Measurements from ENCODE around the gene DLG2. TPM values are rescaled to one million over a fixed set of nuclear protein-coding genes. Genes with fewer than 3 reads are reported as not detected.

Gene DLG2
- total RNA-seq, 1 experiment from 2014 or later: 17.5 TPM

DNA sequence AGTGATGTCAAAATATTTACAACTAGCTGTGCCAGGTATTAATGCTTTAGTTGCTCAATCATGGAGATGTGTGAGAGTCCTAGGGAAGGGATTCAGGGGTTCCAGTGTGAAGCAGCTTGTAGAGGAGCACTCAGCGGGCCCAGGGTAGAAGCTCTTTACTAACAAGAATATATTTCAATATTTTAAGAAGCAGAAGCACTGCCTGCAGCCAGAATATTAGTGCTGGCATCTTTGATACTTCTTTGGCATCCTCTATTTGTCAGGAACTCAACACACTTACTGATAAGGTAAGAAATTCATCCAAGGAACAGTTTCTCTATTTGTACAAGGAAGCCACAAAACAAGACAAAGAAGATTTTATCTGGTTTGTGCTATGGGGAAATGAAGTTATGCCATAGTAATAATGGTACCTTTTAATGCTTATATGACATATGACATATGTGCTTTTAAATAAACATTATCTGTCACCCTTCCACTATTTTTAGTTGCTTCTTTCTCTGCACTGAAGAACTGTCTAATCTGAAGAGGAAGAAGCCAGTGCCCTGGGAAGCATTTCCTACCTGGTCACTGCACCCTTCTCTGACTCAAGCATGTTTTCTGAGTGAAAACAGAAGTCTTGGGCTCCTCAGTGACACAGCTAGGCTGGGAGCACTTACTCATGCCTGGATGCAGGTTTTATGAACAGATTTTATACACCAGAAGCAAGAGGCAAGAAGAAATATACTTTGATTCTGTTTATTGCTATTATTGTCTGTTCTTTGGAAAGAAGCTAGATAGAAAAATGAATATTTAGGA is 1952.8 kb downstream of the DLG2 start:
- no peak for ATAC-seq
- no peaks in the 10 kb centered on the region for H3K9me3 Mint-ChIP-seq

DNA sequence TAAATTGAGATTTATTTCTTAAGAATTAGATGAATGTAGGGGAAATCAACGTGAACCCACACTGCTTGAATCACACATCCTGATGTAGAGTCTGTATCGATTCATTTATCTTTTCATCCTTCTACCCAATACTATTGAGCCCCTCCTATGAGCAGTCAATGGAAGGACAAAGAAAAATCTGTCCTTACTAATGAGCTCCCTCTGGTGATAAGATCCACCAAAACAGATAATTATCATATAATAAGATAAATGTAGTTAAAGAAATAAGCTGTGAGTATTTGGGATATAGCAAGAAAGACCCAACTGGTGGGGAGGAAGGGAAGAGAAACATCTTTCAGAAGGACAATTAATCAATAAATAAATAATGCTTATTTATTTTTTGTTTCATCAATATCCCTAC is 1955.9 kb downstream of the DLG2 start:
- POLR2A ChIA-PET: no interaction called here
- CTCF ChIA-PET: interaction anchor here (0.9 to 1.4 kb wide), 5 partner anchors 9 to 378 kb away, joined by 3 to 10 read pairs (median 4); no protein-coding TSS in a partner anchor

More for the DNA sequence above, 1952.8 kb downstream of the DLG2 start:
- ChIA-PET POLR2A (no interaction called here), CTCF (no interaction called here)
- no peak overlapping the region for H3K4me3 Mint-ChIP-seq
- no peak for DNase-seq (ENCODE audit: low spot score)
- no peak overlapping the region for H3K27ac Mint-ChIP-seq
- H3K36me3 Mint-ChIP-seq: no peaks in the 10 kb centered on the region
- H3K4me1 Mint-ChIP-seq: no peaks in the 10 kb centered on the region
- H3K27me3 Mint-ChIP-seq (ENCODE audit: low read depth): no peaks in the 10 kb centered on the region
- TF ChIP-seq TP53 (CRISPR knock-in tag; IDR thresholded peaks at IDR 0.05) (no peak), AFF4 (CRISPR knock-in tag; IDR thresholded peaks at IDR 0.05; ENCODE audit: borderline replicate concordance) (no peak), ESRRA (CRISPR knock-in tag; IDR thresholded peaks at IDR 0.05; ENCODE audit: borderline replicate concordance) (no peak), NR2C2 (CRISPR knock-in tag; IDR thresholded peaks at IDR 0.05) (no peak), SP1 (CRISPR knock-in tag; conservative IDR thresholded peaks at IDR 0.05) (no peak), CTCF (IDR thresholded peaks at IDR 0.05) (no peak), ZNF263 (CRISPR knock-in tag; IDR thresholded peaks at IDR 0.05; ENCODE audit: low read depth) (no peak), CREB1 (CRISPR knock-in tag; IDR thresholded peaks at IDR 0.05) (no peak), RORB (CRISPR knock-in tag; IDR thresholded peaks at IDR 0.05) (no peak)
- TF ChIP-seq, protein P1, sequence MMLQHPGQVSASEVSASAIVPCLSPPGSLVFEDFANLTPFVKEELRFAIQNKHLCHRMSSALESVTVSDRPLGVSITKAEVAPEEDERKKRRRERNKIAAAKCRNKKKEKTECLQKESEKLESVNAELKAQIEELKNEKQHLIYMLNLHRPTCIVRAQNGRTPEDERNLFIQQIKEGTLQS (CRISPR knock-in tag; conservative IDR thresholded peaks at IDR 0.05): no peak

DNA sequence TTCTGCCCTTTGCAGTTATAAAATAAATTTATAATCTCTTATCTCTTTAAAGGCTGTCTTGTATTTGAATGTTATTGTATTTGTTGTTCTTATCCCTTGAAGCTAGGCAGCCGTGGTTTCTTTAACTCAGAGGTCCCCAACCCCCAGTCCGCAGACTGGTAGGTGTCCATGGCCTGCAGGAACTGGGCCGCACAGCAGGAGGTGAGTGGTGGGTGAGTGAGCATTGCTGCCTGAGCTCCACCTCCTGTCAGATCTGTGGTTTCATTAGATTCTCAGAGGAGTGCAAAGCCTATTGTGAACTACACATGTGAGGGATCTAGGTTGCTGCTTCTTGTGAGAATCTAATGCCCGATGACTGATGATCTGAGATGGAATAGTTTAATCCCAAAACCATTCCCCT is 1961.0 kb downstream of the DLG2 start:
- Mint-ChIP-seq H3K9me3 (no peaks in the 10 kb centered on the region), H3K36me3 (no peaks in the 10 kb centered on the region), H3K4me1 (peaks cover 36% of the 10 kb centered on the region), H3K27ac (no peak overlapping the region), H3K27me3 (ENCODE audit: low read depth) (no peaks in the 10 kb centered on the region), H3K4me3 (no peak overlapping the region)
- ATAC-seq: no peak
- DNase-seq (ENCODE audit: low spot score): peak; percentile 32
- POLR2A ChIA-PET: no interaction called here
- CTCF ChIA-PET: interaction anchor here (1.2 kb wide), 1 partner anchor 373 kb away, joined by 4 read pairs; no protein-coding TSS in a partner anchor
- no peak for TF ChIP-seq ATF1 (CRISPR knock-in tag; IDR thresholded peaks at IDR 0.05)
- TF ChIP-seq GABPB1 (CRISPR knock-in tag; IDR thresholded peaks at IDR 0.05): no peak
- TF ChIP-seq IRF2 (CRISPR knock-in tag; IDR thresholded peaks at IDR 0.05; ENCODE audit: borderline replicate concordance, low read depth): no peak
- no peak for TF ChIP-seq GTF2I (CRISPR knock-in tag; conservative IDR thresholded peaks at IDR 0.05)
- no peak for TF ChIP-seq PRDM15 (CRISPR knock-in tag; IDR thresholded peaks at IDR 0.05)
- no peak for TF ChIP-seq E2F4 (CRISPR knock-in tag; IDR thresholded peaks at IDR 0.05; ENCODE audit: borderline replicate concordance, low read depth)
- no peak for TF ChIP-seq ZNF138 (CRISPR knock-in tag; conservative IDR thresholded peaks at IDR 0.05)

More for the DNA sequence above, 1955.9 kb downstream of the DLG2 start:
- Mint-ChIP-seq H3K9me3 (no peaks in the 10 kb centered on the region), H3K4me1 (peaks cover 9% of the 10 kb centered on the region), H3K4me3 (no peak overlapping the region), H3K27ac (no peak overlapping the region), H3K36me3 (no peaks in the 10 kb centered on the region), H3K27me3 (ENCODE audit: low read depth) (no peaks in the 10 kb centered on the region)
- TF ChIP-seq E2F4 (CRISPR knock-in tag; IDR thresholded peaks at IDR 0.05; ENCODE audit: borderline replicate concordance, low read depth) (no peak), GRHL2 (CRISPR knock-in tag; IDR thresholded peaks at IDR 0.05; ENCODE audit: insufficient replicate concordance, severe bottlenecking) (no peak)
- DNase-seq (ENCODE audit: low spot score): no peak
- ATAC-seq: peak; percentile 44; the same call in 1 of the 2 replicates

Data from WTC11 (cell line).